HepG2 (cell line): ENCODE data around the gene API5. TPM values are rescaled to one million over a fixed set of nuclear protein-coding genes. Genes with fewer than 3 reads are reported as not detected.
A peak's percentile ranks its signal among the peaks of the same experiment; 100 is the strongest.

Experiments used
- ATAC-seq: fragments of 200-7000 bp; cut with Tn5 transposase; 3 replicates; pipeline ENCODE4 v1.9.1; 2020; ENCODE audit warnings: mild to moderate bottlenecking, moderate library complexity
- BruUV-seq: library from RNA; stranded (reverse); fragments of 400-500 nt; replicated peaks from 2 replicates; lab custom pipeline; 2021; lab: Mats Ljungman, UMichigan
- CTCF ChIA-PET: fragments of 300-600 bp; formaldehyde crosslinking; extraction: SDS; loops from one replicate; lab custom pipeline; 2021; ENCODE audit warnings: low total read pairs, inconsistent platforms, low intra/inter-chr PET ratio; lab: Yijun Ruan, JAX
- POLR2A ChIA-PET: fragments of 350-600 bp; sonication (Branson Sonifier 250); formaldehyde crosslinking; loops from one replicate; lab custom pipeline; 2020; ENCODE audit warnings: antibody characterized with exemption, inconsistent platforms; lab: Yijun Ruan, JAX
- DNase-seq: peaks from one replicate; pipeline ENCODE4 v3.0.0-alpha.2; 2015; ENCODE audit warnings: low spot score
- FAIRE-seq: peaks from 3 replicates; lab custom pipeline; 2011; peaks lifted over from hg19 to GRCh38; lab: Jason Lieb, UNC
- H2AFZ ChIP-seq: one replicate; pipeline ENCODE4 v1.6.1; 2011; ENCODE audit warnings: low read length, inconsistent platforms
- H3K27ac ChIP-seq: fragments of 300-600 bp; 3 replicates; pipeline ENCODE4 v1.8.0; 2011; ENCODE audit warnings: mixed run types, mild to moderate bottlenecking, mixed read lengths, low read length, inconsistent platforms; ENCODE audit not compliant: insufficient read depth; ENCODE audit errors: extremely low read length
- H3K27me3 ChIP-seq, 2 experiments: fragments of 200-600 bp in 1 of 2; 2 replicates in 1 of 2; 3 replicates in 1 of 2; pipeline versions ENCODE4 v1.6.0 to v1.8.0; 2011; ENCODE audit warnings: low read length in 2 of 2, mild to moderate bottlenecking in 2 of 2, moderate library complexity in 2 of 2, inconsistent platforms in 1 of 2; ENCODE audit not compliant: insufficient read depth in 2 of 2, control insufficient read depth in 1 of 2
- H3K36me3 ChIP-seq, 2 experiments: fragments of 200-600 bp in 1 of 2; replicated peaks in 1 of 2; 2 replicates in 1 of 2; 3 replicates in 1 of 2; pipeline versions ENCODE4 v1.5.1 to v1.8.0; 2011; ENCODE audit warnings: low read length in 2 of 2, inconsistent platforms in 1 of 2; ENCODE audit not compliant: insufficient read depth in 2 of 2, control insufficient read depth in 1 of 2
- H3K4me1 ChIP-seq: 2 replicates; pipeline ENCODE4 v1.5.1; 2012; ENCODE audit warnings: low read length, inconsistent platforms; ENCODE audit not compliant: insufficient read depth
- H3K4me2 ChIP-seq: 2 replicates; pipeline ENCODE4 v1.6.0; 2011; ENCODE audit warnings: low read depth, low read length, inconsistent platforms
- H3K4me3 ChIP-seq, 3 experiments: fragments of 200-600 bp in 1 of 3; sonication (generic), shearing (Covaris generic) in 1 of 3; replicated peaks in 1 of 3; 2 replicates each; pipeline ENCODE4 v1.5.1; 2011 to 2016; ENCODE audit warnings: low read length in 3 of 3, inconsistent platforms in 2 of 3, low read depth in 2 of 3, mild to moderate bottlenecking in 2 of 3, control low read depth in 1 of 3, mixed read lengths in 1 of 3; ENCODE audit not compliant: insufficient read depth in 1 of 3
- H3K79me2 ChIP-seq: one replicate; pipeline ENCODE4 v1.6.1; 2011; ENCODE audit warnings: low read length, inconsistent platforms; ENCODE audit not compliant: insufficient read depth
- H3K9ac ChIP-seq: 2 replicates; pipeline ENCODE4 v1.6.0; 2011; ENCODE audit warnings: mild to moderate bottlenecking, low read depth, low read length, inconsistent platforms; ENCODE audit not compliant: insufficient read depth
- H3K9me3 ChIP-seq: 2 replicates; pipeline ENCODE4 v1.5.1; 2012; ENCODE audit warnings: mild to moderate bottlenecking, low read length
- H4K20me1 ChIP-seq: 2 replicates; pipeline ENCODE4 v1.6.0; 2011; ENCODE audit warnings: inconsistent platforms, mild to moderate bottlenecking, low read length, moderate library complexity; ENCODE audit not compliant: insufficient read depth
- ELF1 ChIP-seq: sonication (generic); formaldehyde crosslinking; IDR thresholded peaks from 2 replicates; pipeline ENCODE4 v1.4.0; 2020; ENCODE audit warnings: missing genetic modification reagents
- MAFK ChIP-seq, 2 experiments: IDR thresholded peaks in 1 of 2; conservative IDR thresholded peaks in 1 of 2; 2 replicates each; pipeline ENCODE4 v1.6.1; 2011; ENCODE audit warnings: improper control_type of control experiment in 2 of 2, low read length in 2 of 2
- NFE2 ChIP-seq: sonication (generic); formaldehyde crosslinking; IDR thresholded peaks from 2 replicates; pipeline ENCODE4 v1.4.0; 2020; ENCODE audit warnings: missing genetic modification reagents
- TCF7L2 ChIP-seq: IDR thresholded peaks from 2 replicates; pipeline ENCODE4 v1.6.1; 2011; ENCODE audit warnings: mild to moderate bottlenecking, low read depth, low read length, moderate library complexity
- WGBS: methylation state at CpG from one replicate; pipeline ENCODE4 v1.1.6; 2017; ENCODE audit warnings: low lambda C conversion rate; 5-methylcytosine and 5-hydroxymethylcytosine counted together
- in situ Hi-C: cut with HindIII; loops from 2 replicates; pipeline ENCODE4 v1.10.0; 2017; ENCODE audit warnings: low pct_unique_long_range_greater_than_20kb; ENCODE audit not compliant: extremely low pct_ligation_motif_present
- intact Hi-C: fragments of 100-400 bp; cut with micrococcal nuclease; formaldehyde crosslinking; loops from one replicate; pipeline ENCODE4 v1.10.0; 2022; ENCODE audit not compliant: unreplicated experiment
- polyA plus RNA-seq, 8 experiments: library from polyadenylated mRNA; depleted of rRNA in 3 of 8; stranded (reverse) in 7 of 8; unstranded in 1 of 8; fragments of >200 nt; fragmentation: Illumina TruSeq in 4 of 8; extraction: Trizol in 4 of 8; gene quantifications; 2 replicates each; pipeline versions ENCODE4 v1.2.1 to v1.2.3, GENCODE V29; 2011 to 2016; ENCODE audit warnings: low read depth in 4 of 8, missing spikeins in 1 of 8, mixed read lengths in 1 of 8; ENCODE audit not compliant: insufficient read depth in 1 of 8
- total RNA-seq, 5 experiments: library from RNA; depleted of rRNA; stranded (reverse); fragments of >200 nt; fragmentation: Illumina TruSeq; extraction: Trizol; gene quantifications; 2 replicates each; pipeline ENCODE4 v1.2.3, GENCODE V29; 2016; ENCODE audit warnings: low read depth in 1 of 5

API5 gene
- total and polyA plus RNA-seq, 2 of the 13 experiments (the other 11 are each of a cell fraction or from before 2014, with no cell fraction given), result 21.6 to 59.0 TPM

GRCh38 chr11:43381802-43382201 is 70.0 kb downstream of the API5 start:
- Histone ChIP-seq H3K79me2 (peaks cover 4% of the 10 kb centered on the region), H2AFZ (no peak overlapping the region), H3K4me3 (no peak overlapping the region), H3K36me3 (peaks cover 1 to 24% of the 10 kb centered on the region in 2 experiments; a peak in 3 of 5 replicates), H3K4me2 (no peak overlapping the region), H3K27me3 (no peaks in the 10 kb centered on the region), H3K9me3 (no peaks in the 10 kb centered on the region), H3K9ac (no peak overlapping the region), H3K4me1 (no peaks in the 10 kb centered on the region), H3K27ac (no peak overlapping the region), H4K20me1 (no peaks in the 10 kb centered on the region)
- no peak for FAIRE-seq
- no peak for TF ChIP-seq ELF1 (CRISPR knock-in tag)
- TF ChIP-seq TCF7L2, result no peak
- BruUV-seq, result TSS peak; percentile 20
- no peak for ATAC-seq
- in situ Hi-C loops (no loop called here), intact Hi-C loops (no loop called here)
- DNase-seq, result no peak
- POLR2A ChIA-PET, result no interaction called here
- WGBS, result 100% methylated on average over 2 of the region's 2 CpGs
- CTCF ChIA-PET, result no interaction called here

- no peak for DNase-seq
Measured at GRCh38 chr11:43382614-43383013, 70.8 kb downstream of the API5 start.

More at GRCh38 chr11:43382614-43383013, 70.8 kb downstream of the API5 start:
- POLR2A ChIA-PET, result no interaction called here
- CTCF ChIA-PET, result no interaction called here
- Histone ChIP-seq H3K4me3 (no peak overlapping the region), H3K4me2 (no peak overlapping the region), H3K4me1 (no peaks in the 10 kb centered on the region), H3K36me3 (peaks cover 1 to 28% of the 10 kb centered on the region in 2 experiments; a peak in 4 of 5 replicates), H3K9me3 (no peaks in the 10 kb centered on the region), H3K27me3 (no peaks in the 10 kb centered on the region), H4K20me1 (no peaks in the 10 kb centered on the region), H3K27ac (no peak overlapping the region), H3K9ac (no peak overlapping the region), H2AFZ (no peak overlapping the region), H3K79me2 (no peaks in the 10 kb centered on the region)
- intact Hi-C loops, result no loop called here
- FAIRE-seq (no peak), ATAC-seq (no peak)
- TF ChIP-seq NFE2 (no peak), MAFK (conservative IDR thresholded peaks at IDR 0.05 in 1 of 2, IDR thresholded peaks at IDR 0.05 in 1 of 2; ENCODE audit: low read length in 2 of 2) (peak; percentile 4 to 38; a peak in 1 of 4 replicates)
- 100% methylated on average over 1 of the region's 1 CpG for WGBS
- no TSS peak for BruUV-seq
- in situ Hi-C loops, result no loop called here
